Kidney (tissue), 14 donors: ENCODE data around the gene RPLP1. TPM values are rescaled to one million over a fixed set of nuclear protein-coding genes. Genes with fewer than 3 reads are reported as not detected.

Experiments used
- DNase-seq, 5 donors: peaks; one replicate each; pipeline ENCODE4 v3.0.0-alpha.2; 2013 to 2020
- FAIRE-seq: peaks from 2 replicates; lab custom pipeline; 2012; peaks lifted over from hg19 to GRCh38; lab: Jason Lieb, UNC
- H3K27ac ChIP-seq, 2 donors: one replicate each; pipeline ENCODE4 v1.7.0; 2013; ENCODE audit warnings: low read depth in 2 of 2, low read length in 2 of 2, inconsistent platforms in 1 of 2
- H3K27me3 ChIP-seq: one replicate; pipeline ENCODE4 v1.7.1; 2013; ENCODE audit warnings: low read length, inconsistent platforms; ENCODE audit not compliant: control insufficient read depth, insufficient read depth
- H3K36me3 ChIP-seq, 3 donors: one replicate each; pipeline versions ENCODE4 v1.7.0 to v1.7.1; 2013; ENCODE audit warnings: low read length in 3 of 3, control low read depth in 1 of 3, inconsistent platforms in 1 of 3; ENCODE audit not compliant: insufficient read depth in 3 of 3, control insufficient read depth in 2 of 3
- H3K4me1 ChIP-seq, 3 donors: one replicate each; pipeline versions ENCODE4 v1.7.0 to v1.7.1; 2013; ENCODE audit warnings: low read length in 3 of 3, inconsistent platforms in 1 of 3, low read depth in 1 of 3; ENCODE audit not compliant: control insufficient read depth in 2 of 3, insufficient read depth in 2 of 3
- H3K4me3 ChIP-seq, 3 donors: one replicate each; pipeline versions ENCODE4 v1.7.0 to v1.8.1; 2013; ENCODE audit warnings: low read length in 3 of 3, control low read depth in 1 of 3, inconsistent platforms in 1 of 3
- H3K9ac ChIP-seq, 3 donors: one replicate each; pipeline versions ENCODE4 v1.7.0 to v1.7.1; 2013; ENCODE audit warnings: low read length in 3 of 3, control low read depth in 1 of 3, inconsistent platforms in 1 of 3
- H3K9me3 ChIP-seq, 3 donors: one replicate each; pipeline versions ENCODE4 v1.7.0 to v1.7.1; 2013; ENCODE audit warnings: low read length in 3 of 3, control low read depth in 1 of 3, inconsistent platforms in 1 of 3; ENCODE audit not compliant: control insufficient read depth in 2 of 3, insufficient read depth in 1 of 3
- intact Hi-C: fragments of 100-400 bp; cut with DNase I; formaldehyde crosslinking; loops from one replicate; pipeline ENCODE4 v1.11.1; 2022
- polyA plus RNA-seq: library from polyadenylated mRNA; stranded (reverse); fragments of 350-450 nt; fragmentation: Illumina TruSeq; extraction: RNeasy Lipid Tissue Mini Kit (QIAGEN cat#74804); gene quantifications from one replicate; pipeline ENCODE4 v1.2.3, GENCODE V29; 2014; ENCODE audit warnings: low read depth, low replicate concordance; ENCODE audit not compliant: insufficient read depth
- total RNA-seq: library from RNA; stranded (reverse); fragmentation: NEBNext Ultra II Directional; extraction: Animal tissue kit (Norgen Biotek cat#: 25700); gene quantifications from one replicate; pipeline ENCODE4 v1.2.1, GENCODE V29; 2021
- TF ChIP-seq, protein P1 (sequence below): IDR thresholded peaks from 3 replicates; pipeline ENCODE4 v1.5.1; 2012; ENCODE audit warnings: mild to moderate bottlenecking, moderate library complexity, borderline replicate concordance; ENCODE audit not compliant: insufficient read depth; ENCODE audit errors: extremely low read depth
- donor health status: control.
- donor health status: control.
- donor health status: control.
- donor health status: control.
- donor health status: control.
- donor health status: DM: yes; HTN: yes; CAD: no.
- donor health status: Normal renal cell carcinoma (clear cell type).

RPLP1 gene
- total and polyA plus RNA-seq, 2 donors from 2014 or later: 1,303 to 2,805 TPM

GRCh38 chr15:69456208-69457166 is 3.9 kb downstream of the RPLP1 start:
- TF ChIP-seq, protein P1, sequence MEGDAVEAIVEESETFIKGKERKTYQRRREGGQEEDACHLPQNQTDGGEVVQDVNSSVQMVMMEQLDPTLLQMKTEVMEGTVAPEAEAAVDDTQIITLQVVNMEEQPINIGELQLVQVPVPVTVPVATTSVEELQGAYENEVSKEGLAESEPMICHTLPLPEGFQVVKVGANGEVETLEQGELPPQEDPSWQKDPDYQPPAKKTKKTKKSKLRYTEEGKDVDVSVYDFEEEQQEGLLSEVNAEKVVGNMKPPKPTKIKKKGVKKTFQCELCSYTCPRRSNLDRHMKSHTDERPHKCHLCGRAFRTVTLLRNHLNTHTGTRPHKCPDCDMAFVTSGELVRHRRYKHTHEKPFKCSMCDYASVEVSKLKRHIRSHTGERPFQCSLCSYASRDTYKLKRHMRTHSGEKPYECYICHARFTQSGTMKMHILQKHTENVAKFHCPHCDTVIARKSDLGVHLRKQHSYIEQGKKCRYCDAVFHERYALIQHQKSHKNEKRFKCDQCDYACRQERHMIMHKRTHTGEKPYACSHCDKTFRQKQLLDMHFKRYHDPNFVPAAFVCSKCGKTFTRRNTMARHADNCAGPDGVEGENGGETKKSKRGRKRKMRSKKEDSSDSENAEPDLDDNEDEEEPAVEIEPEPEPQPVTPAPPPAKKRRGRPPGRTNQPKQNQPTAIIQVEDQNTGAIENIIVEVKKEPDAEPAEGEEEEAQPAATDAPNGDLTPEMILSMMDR: no peak
- no peak overlapping the region for H3K4me3 ChIP-seq
- H3K4me1 ChIP-seq: peaks cover 0 to 12% (median 12%) of the 10 kb centered on the region in 3 donors
- H3K36me3 ChIP-seq: peaks cover 0 to 18% (median 14%) of the 10 kb centered on the region in 3 donors
- FAIRE-seq: no peak
- intact Hi-C loops: no loop called here
- H3K27me3 ChIP-seq: no peaks in the 10 kb centered on the region
- H3K9ac ChIP-seq: no peak overlapping the region
- H3K9me3 ChIP-seq: no peaks in the 10 kb centered on the region
- no peak overlapping the region for H3K27ac ChIP-seq
- DNase-seq: no peak

- intact Hi-C loops: no loop called here
- Histone ChIP-seq H3K4me1 (peaks cover 0 to 12% (median 9%) of the 10 kb centered on the region in 3 donors), H3K36me3 (peaks cover 0 to 18% (median 14%) of the 10 kb centered on the region in 3 donors), H3K27me3 (no peaks in the 10 kb centered on the region), H3K9me3 (no peaks in the 10 kb centered on the region), H3K27ac (no peak overlapping the region), H3K9ac (no peak overlapping the region), H3K4me3 (no peak overlapping the region)
- DNase-seq (no peak), FAIRE-seq (no peak)
- TF ChIP-seq, protein P1: no peak
Observed at GRCh38 chr15:69457304-69458280, 5.0 kb downstream of the RPLP1 start.

DNA sequence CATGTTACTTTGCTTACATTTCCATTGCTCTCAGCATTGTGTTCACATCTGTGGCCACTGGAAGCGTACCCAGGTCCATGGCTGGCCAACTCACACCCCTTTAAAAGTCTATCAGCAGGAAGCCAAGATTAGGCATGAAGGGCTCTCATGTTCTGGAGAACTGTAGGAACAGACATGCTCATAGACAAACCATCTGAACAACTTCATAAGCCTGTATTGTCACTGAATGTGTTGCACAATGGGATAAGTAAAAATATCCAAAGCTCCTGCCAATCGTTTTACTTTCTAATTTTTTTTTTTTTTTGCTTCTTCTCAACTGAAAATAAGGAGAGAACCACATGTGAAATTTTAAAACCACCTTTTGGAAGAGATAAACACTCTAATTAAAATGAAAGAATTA is 6.4 kb downstream of the RPLP1 start:
- DNase-seq (no peak), FAIRE-seq (no peak)
- H3K9ac ChIP-seq: no peak overlapping the region
- H3K27me3 ChIP-seq: no peaks in the 10 kb centered on the region
- no peaks in the 10 kb centered on the region for H3K9me3 ChIP-seq
- H3K4me3 ChIP-seq: no peak overlapping the region
- H3K4me1 ChIP-seq: peaks cover 0 to 13% (median 11%) of the 10 kb centered on the region in 3 donors
- H3K36me3 ChIP-seq: peaks cover 0 to 18% (median 14%) of the 10 kb centered on the region in 3 donors
- TF ChIP-seq, protein P1: no peak
- H3K27ac ChIP-seq: no peak overlapping the region
- intact Hi-C loops: no loop called here
